SW480 (cell line): Measurements from ENCODE around the gene GDF7.

ENCODE experiments used
- DNase-seq: peaks from one replicate; pipeline ENCODE4 v3.0.0-alpha.2; 2016; ENCODE audit warnings: low spot score

GDF7 gene

DNA sequence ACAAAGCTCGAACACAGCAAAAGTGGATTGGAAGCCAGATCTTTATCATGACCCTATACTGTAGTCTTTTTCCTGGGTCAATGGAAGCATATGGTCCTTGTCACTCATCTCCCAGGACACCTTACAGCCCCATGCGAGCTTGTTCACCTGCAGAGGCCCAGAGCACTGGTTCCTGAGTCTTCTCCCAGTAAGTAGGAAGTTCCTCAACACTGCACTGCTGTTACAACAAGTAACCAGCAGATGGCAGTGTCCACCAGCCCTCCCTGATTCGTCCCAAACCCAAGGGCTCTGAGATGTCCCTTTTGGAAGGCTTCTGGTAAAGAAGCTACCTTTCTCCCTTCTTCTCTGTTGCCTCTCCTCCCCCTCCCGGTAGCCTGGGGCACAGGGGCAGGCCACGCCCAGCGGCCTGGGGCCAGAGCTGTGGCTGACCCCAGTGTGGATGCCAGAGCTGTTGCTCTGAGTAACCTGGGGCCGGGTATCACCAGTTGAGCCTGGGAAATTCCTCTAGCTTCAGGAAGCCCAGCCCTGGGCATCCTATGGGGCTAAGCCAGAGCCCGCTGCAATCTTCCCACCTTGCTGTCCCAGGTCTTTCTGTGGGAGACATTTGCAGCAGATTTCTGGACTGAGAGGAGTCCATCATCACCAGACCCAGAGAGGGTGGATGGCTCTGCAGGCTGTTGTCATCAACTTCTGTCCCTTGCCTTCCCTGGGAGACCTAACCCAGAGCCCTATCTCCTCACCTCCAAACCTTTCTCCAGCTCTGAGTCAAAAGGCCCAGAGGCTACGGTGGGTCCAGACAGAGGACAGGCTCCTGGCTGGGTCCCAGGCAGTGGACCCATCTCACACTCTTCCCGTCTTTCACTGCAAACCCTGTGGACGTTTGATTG is 5.3 kb upstream of the GDF7 start:
- DNase-seq: peak; percentile 73

DNA sequence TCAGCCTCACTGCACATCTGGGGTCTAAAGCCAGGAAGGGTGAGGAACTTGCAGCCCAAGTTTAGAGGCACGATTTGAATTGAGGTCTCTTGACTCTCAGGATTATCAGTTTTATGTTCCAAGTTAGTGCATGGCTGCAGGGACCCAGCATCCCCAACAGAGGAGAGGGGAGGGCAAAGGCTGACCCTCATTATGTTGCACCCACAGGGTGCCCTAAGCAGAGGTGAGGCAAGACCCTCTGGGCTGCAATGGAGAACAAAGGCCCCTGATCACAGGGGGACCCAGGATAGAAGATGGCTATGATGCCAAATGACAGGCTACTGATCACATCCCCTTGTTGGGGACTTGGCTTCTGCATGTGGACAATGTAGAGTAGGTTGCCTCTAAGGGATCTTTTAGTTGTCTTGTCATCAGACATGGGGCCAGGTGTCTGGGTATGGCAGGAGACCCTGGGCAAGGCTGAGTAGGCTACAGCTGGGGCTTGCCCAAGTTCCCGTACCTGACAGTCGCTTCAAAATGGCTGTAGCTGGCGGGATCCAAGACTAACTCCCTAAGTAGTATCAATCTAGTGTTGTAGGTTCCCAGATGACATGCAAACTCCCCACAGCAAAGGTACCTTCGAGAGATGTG is 4.5 kb upstream of the GDF7 start:
- DNase-seq: no peak

DNA sequence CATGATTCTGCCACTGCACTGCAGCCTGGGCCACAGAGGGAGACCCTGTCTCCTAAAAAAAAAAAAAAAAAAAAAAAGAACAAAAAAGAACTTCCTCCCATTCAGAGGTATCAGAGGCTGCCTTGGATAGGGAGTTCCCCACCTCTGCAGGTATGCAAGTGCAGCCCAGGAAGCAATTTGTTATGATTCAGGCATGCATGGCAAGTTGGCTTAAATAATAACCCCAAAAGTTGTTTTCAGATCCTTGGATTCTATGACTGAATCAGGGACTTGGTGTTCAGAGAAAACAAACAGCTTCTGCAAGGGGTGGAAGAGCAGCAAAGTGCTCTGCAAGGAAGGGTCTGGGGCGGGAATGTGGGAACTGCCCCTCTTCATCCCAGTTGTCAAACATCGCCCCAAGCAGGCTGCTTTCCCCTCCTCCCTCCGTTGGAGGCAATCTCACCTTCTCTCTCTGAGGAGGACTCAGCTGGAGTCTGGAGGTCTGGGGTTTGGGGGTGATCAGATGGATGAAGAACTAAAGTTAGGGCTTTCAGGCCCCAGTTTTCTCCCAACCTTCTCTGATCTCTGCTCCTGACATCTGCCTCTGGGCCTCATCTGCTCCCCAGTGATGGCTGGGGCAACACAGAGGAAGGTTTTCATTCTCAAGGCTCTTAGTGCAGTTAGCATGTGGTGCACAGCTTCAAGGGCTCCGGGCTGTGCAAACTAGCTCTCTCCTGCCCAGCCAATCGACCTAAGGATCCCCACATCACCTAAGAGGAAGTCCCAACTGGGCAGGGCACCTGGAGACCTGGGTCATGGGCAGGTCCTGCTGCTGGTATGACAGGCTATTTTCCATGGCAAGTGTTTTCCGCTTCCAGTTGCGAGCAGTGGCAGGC is 3.5 kb upstream of the GDF7 start:
- DNase-seq: no peak

DNA sequence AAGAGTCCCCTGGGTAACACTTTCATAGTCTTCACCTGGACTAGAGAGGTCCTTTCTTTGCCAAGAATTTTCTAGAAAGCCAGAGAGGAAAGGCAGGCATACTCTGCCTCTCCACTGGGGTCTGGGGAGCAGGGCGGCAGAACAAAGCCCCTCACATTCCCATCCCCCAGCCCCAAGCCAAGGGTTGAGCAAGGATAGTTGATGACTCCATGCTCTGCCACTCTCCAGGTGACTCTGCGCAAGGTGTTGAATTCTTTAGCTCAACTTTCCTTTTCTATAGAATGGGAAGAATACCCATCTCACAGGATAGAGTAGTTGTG is 2.9 kb upstream of the GDF7 start:
- DNase-seq: no peak

DNA sequence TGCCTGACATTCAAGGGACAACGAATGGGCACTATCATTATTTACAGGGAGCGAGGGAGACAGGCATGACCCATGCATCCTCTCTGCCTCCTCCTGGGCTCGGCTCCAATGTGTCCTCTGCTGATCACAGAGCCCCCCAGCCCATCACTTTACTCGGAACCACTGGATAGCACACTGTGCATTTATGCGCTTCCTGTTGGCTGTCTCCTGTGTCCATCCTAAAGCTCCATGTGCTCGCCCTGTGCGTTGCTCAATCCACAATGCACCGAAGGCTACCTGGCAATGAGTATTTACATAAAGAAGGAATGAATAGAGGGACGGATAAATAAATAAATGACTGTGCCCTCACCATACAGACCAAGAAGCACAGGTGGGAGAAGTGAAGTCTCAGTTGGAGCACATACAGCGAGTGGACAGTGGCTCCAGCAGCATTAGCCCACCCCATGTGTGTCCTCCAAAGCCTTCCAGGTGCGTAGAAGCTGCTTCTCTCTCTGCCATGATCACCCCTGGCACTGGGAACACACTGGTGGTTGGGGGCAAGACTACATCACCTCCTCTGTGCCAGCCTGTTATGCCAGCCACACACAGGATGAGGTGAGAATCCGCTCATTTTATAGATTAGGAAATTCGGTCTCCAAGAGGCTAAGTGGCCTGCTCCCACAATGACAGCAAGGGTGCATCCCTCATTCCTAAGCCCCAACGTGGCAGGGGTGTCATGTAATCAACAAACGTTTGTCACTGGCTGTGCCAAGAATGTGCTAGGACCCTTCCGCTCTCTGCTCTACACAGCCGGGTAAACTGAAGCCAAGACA is 2.3 kb upstream of the GDF7 start:
- no peak for DNase-seq

DNA sequence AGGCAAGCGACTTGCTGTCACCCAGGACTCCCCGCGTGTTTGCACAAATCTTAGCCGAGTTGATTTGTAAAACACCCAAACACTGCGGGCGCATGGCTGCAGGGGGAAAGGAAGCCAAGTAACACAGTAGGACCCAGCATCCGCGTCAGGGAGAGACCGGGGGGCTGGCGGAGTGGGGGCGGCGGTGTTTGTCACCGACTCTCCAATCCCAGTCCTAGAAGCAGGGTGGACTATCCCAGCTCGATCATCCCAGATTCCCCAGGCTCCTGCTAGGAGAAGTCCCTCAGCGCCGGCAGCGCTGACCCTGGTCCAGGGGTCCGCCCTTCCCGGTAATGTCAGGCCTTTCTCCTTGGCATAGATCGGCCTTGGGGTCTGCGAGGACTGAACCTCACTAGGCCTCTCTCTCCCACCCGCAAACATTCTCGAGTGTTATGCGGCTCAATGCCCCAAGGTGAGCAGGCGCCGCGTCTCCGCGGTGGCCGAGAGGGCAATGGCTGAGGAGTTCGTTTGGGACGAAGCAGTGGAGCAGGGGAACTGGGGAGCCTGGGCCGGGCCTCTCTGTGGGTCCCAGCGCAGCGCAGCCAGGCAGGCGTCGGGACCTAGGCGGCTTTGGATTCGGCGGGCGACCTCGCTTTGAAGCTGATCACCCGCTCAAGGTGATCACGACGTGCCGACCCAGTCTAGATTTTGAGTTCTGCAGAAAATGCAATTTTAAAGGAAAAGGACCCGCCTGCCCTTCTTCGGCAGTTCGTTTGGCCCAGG is 1.5 kb upstream of the GDF7 start:
- no peak for DNase-seq

DNA sequence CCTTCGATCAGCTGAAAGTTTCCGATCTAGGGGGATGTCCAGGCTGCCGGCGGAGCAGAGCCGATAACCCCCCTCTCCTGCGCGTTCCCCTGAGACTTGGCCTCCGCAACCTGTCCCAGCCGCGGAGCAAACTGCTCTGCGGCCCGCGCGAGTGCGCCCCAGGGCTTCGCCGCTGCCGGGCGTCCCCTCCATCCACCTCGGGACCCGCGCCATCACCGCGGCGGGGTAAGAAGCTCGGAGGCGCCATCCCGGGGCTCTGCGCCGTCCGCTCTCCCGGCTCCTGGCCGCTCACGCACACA is 990 bp upstream of the GDF7 start:
- DNase-seq: no peak

DNA sequence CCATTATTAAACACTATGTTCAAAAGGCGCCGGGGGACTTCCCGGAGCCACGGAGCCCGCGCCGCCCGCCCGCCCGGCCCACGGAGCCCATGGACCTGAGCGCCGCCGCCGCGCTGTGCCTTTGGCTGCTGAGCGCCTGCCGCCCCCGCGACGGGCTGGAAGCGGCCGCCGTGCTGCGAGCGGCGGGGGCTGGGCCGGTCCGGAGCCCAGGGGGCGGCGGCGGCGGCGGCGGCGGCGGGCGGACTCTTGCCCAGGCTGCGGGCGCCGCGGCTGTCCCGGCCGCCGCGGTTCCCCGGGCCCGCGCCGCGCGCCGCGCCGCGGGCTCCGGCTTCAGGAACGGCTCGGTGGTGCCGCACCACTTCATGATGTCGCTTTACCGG is 197 bp downstream of the GDF7 start:
- DNase-seq: no peak

DNA sequence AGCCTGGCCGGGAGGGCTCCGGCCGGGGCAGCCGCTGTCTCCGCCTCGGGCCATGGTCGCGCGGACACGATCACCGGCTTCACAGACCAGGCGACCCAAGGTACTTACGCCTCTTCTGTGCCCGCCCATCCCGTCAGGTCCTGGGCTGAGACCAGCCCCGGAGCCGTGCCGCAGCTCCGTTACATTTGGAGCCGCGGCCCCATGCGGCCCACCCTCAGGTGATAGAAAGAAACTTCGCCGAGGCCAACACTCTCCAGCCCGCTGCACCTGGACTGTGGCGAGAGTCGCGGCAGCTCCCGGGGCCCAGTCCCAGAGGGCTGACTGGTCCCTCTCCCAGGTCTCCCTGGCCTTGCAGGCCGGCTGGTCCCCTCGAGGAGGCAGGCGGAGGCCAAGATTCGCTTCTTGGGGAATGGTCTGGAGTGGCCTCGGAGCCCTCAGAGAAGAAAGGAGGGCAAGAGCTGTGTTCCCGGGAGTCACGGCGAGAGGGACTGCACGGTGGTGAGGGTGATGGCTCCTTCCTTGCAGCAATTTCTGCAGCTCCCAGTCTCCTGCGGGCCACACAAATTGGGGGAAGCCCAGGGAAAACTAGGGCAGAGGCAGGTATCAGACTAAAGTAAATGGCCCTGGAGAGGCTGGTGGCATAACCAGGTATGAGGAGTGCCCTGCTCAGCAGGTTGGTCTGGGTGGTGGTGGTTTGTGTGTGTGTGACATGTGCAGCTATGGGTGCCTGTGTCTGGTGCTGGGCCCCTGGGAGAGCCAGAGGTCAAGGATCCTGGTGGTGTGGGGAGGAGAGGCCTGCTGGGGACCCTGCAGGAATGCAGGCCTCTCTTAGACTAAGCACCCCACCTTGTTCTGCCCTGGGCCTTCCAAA is 822 bp downstream of the GDF7 start:
- DNase-seq: no peak

DNA sequence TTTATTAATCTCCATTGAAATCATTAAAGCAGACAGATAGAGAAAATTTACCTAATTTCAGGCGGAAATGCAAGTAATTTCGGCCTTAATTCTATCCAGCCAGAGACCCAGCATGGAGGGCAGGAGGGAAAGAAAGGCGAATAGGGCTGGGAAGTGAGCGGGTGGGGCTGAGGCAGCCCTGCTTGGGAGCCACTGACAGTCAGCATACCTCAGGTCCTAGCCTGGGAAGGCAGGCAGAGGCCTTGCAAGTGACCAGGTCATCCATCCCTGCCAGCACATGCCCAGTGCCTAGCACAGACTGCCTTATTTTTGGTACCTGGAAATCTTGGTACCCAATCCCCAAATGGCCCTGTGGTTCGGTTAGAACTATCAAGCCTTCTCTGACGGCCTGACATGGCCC is 1.5 kb downstream of the GDF7 start:
- DNase-seq: no peak

DNA sequence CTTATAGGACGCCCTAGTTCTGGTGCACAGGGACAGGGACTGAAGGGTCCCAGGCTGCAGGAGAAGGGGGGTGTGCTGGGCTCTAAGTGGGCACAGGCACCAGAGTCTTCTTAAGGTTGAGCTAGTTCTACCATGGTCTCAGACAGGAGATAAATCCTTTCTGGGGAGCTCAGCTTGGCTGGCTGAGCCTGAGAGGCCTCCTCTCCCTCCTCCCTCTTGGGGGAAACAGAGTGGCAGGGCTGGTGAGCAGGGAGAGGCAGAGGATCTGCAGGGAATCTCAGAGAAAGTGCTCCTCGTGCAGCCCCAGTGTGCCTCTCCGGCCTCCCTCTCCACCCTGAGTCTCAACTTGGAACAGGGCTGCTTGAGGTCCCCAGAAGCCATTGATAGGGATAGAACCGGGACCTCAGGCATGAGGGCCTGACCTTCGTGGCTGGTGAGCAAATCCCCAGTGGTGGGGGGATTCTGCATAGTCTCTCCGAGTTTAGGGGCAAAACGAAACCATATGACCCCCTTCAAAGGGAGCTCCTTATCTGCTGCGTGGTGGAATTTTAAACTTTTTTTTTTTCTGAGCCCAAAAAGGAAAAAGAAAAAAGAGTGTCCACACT is 2.0 kb downstream of the GDF7 start:
- DNase-seq: no peak

DNA sequence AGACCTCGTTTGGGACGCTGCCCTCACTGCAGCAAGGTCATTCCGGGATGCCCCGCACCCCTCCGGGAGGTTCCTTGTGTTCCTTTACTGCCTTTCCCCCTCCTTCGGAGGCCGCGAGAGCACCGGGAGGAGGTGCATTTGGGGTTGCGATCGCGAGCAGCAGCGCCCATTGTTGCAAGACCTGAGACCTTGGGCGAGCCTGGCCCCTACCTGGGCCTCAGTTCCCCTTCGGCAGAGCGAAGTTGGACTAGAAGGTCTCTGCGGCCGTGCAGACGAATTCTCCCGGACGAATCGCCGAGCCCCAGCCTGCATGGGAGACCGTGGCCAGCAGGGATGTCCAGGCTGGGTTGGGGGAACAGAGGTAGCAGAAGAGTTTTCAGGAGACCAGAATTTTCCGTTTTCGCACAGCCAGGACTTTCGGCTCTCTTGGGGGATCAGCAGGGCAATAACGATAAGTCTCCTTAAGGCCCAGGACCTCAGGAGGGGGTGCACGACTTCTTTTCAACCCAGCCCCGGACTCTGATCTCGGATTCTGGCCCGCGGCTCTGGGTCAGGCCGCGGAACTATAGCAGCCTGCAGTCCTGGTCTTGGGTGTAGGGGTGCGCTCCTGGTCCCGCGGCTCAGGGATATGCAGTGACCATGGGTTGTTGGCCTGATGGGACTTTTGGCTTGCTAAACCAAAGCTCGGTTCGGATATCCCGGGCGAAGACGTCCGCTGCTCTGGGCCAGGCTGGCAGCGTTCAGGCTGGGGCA is 2.8 kb downstream of the GDF7 start:
- DNase-seq: no peak

DNA sequence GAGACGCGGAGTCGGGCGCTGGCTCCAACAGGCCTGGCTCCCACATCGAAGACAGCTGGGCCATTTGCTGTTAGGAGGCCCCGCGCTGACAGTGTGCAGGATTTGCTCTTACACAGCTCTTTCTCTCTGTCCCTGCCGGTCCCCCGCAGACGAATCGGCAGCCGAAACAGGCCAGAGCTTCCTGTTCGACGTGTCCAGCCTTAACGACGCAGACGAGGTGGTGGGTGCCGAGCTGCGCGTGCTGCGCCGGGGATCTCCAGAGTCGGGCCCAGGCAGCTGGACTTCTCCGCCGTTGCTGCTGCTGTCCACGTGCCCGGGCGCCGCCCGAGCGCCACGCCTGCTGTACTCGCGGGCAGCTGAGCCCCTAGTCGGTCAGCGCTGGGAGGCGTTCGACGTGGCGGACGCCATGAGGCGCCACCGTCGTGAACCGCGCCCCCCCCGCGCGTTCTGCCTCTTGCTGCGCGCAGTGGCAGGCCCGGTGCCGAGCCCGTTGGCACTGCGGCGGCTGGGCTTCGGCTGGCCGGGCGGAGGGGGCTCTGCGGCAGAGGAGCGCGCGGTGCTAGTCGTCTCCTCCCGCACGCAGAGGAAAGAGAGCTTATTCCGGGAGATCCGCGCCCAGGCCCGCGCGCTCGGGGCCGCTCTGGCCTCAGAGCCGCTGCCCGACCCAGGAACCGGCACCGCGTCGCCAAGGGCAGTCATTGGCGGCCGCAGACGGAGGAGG is 3.5 kb downstream of the GDF7 start:
- no peak for DNase-seq

DNA sequence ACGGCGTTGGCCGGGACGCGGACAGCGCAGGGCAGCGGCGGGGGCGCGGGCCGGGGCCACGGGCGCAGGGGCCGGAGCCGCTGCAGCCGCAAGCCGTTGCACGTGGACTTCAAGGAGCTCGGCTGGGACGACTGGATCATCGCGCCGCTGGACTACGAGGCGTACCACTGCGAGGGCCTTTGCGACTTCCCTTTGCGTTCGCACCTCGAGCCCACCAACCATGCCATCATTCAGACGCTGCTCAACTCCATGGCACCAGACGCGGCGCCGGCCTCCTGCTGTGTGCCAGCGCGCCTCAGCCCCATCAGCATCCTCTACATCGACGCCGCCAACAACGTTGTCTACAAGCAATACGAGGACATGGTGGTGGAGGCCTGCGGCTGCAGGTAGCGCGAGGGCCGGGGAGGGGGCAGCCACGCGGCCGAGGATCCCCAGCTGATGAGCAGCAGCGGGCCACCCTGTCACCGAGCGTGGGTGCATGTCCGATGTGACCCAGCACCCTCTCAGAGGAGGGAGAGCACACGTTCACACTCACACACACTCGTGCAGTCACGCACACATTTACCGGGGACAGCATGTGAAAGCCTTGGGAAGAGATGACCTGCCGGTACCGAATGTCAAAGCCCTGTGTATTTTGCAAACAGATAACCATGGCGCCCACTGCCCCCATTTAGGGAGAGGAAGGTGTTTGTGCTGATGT is 4.2 kb downstream of the GDF7 start:
- no peak for DNase-seq

DNA sequence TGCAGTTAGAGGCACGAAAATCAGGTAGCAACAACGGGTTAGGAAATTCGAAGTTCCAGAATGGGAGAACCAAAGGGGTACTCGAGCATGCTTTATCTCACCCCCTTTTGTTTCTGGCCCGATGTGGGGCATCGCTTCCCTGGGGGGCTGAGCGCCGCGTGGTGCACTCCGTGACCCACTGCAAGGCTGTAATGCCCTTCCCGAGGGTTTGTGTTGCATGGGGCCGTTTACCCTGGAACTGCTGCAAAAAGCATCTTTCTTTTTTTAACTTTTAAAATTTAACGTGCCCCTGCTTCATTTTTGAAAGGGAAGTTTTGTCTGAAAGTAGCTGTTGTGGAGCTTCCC is 4.8 kb downstream of the GDF7 start:
- DNase-seq: no peak

DNA sequence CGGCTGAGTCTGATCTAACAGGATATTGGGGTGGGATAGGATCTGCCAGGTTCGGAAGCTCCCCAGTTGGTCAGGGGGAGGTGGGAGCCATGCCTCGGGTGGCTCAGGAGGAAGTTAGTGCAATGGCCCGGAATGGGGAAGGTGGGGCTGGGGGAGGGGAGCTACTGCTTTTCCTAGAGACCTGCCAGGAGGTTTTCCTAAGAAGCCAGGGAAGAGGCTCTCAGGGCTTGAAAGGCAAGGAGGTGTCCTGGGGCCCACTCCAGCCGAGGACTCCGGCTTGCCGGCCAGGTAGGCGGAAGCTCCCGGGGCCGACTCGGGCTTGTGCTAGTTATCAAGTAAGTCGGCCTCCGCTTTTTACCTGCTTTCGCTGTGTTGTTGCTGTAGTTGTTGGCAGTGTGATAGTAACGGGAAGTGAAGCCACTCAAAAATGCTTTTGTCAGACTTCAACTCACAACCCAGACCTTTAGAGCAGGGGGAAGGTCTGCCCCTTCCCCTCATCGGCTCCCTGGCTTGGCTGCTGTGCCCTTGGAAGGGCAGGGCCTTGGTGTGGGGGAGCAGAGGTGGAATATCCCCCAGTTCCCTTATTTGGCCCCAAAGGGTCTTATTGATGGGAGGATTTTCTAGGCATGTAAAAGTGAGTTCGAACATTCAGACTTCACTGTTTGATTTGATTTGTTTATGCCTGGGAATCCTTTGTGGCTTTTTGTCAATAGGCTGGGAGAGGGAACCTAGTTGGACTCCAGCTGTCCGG is 5.4 kb downstream of the GDF7 start:
- no peak for DNase-seq

DNA sequence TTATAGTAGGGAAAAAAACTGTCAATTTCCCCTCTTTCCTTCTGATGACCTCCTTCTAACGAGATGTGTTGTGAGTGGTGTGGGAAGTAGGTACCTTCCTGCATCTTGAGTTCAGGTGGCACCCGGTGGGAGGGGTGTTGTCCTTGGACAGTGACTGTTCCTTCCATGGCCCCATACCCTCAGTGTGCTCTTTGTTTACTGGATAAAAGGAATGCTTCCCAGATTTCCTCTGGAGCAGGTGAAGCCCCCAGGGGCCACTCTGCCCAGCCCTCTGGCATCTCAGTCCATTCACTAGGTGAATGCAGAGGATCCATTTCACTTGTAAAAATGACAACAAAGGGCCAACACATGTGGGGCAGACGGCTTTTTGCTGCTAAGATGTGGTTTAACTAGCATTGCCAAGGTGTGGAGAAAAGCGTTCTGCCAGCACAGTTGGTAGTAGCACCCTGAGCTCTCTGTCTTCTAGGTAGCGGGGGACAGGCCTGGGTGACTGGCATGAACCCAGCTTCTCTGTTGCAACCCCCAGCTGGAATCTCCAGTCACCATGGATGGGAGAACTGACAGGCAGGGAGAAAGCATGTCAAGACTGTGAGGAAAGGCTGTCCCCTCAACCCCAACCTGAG is 6.9 kb downstream of the GDF7 start:
- no peak for DNase-seq
